GM21360 (cell line): ENCODE data around the gene GLP1R.

Source experiments
- ATAC-seq: cut with Tn5 transposase; IDR thresholded peaks from one replicate; pipeline ENCODE4 v1.9.1; 2021; ENCODE audit warnings: mild to moderate bottlenecking, moderate library complexity; ENCODE audit not compliant: unreplicated experiment

GLP1R gene

DNA sequence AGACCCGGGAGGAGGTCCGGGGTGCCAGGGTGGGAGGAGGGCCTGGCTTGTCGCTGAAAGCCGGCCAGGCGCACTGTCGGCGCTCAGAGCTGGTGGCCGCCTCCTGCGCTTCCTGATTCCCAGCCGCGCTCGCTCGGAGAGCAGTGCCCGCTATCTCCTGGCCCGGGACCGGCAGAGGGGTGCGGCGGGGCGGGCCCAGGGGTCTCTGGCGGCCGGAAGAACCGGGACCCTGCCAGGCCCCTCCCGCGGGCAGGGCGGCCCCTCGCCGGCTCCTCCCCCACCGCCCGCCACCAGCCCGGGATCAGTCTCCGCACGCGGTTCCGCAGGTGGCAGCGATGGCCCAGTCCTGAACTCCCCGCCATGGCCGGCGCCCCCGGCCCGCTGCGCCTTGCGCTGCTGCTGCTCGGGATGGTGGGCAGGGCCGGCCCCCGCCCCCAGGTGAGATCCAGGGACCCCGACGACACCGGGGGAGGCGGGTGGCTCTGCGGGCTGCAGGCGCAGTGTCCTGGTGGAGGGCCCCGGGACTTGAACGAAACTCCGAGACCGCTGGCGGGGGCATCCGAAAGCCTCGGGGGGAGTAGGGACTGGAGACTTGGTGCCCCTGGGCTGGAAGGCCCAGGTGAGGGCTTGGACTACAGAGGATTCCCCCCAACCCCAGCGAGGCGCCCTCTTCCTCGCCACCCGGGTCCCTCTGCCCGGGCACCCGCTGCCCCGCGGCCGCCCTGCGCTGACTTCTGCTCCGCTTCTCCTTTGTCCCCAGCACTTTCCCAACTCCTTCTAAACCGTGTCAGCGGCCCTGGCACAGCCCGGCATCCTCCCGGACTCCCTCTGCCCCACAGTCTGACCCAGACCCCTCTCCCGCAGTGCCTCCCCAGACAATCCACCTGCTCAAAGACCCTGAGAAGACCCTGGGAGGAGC lies at the start of gene GLP1R:
TSS of gene GLP1R (plus strand) at position 301 of the 919 bp plus-strand sequence. CDS start at position 361, 60 bp downstream.
- no peak for ATAC-seq

DNA sequence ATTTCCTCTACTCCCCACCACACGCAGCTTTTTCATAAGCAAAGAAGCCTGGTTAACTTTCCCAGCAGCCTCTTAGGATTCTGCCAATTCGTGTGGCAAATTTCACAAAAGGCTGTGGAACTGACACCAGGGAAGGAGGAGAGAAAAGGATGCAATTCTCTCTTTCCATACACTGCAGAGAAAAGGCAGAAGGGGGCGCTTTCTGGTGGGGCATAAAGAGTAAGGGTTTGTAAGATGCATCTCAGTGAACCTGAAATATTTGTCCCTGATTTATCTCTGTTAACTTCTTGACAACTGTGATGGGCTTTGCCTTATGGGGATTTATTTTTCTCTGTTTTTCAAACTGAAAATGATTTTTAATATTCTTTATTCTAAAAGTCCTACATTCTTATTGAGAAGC lies 45.5 kb upstream of the GLP1R start:
- ATAC-seq, result no peak

DNA sequence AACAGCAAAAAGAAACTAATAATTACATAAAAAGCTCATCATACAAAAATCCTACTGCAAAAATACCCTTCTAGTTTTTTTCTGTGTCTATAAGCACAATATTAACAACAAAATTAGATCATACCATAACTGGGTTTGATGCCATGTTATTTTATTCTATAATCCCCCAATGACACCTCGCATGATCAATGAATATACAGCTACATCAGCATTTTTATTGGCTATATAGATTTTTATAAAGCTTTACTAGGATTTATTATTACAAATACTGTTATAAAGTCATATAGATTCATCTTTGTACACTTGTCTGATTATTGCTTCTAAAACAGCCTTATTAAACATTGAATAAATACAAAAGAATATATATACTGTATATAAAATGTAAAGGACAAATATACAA lies 45.1 kb upstream of the GLP1R start:
- ATAC-seq, result no peak

DNA sequence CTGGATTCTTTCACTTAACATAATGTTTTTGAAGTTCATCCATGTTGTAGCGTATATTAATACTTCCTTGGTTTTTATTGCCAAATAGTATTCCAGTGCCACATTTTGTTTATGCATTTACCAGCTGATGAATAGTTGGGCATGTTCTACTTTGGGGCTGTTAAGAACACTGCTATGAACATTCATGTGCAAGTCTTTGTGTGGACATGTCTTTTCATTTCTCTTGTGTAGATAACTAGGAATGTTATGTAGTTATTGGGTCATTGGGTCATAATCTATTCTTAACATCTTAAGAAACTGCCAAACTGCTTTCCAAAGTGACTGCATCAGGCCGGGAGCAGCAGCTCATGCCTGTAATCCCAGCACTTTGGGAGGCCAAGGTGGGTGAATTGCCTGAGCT lies 43.8 kb upstream of the GLP1R start:
- ATAC-seq, result no peak

DNA sequence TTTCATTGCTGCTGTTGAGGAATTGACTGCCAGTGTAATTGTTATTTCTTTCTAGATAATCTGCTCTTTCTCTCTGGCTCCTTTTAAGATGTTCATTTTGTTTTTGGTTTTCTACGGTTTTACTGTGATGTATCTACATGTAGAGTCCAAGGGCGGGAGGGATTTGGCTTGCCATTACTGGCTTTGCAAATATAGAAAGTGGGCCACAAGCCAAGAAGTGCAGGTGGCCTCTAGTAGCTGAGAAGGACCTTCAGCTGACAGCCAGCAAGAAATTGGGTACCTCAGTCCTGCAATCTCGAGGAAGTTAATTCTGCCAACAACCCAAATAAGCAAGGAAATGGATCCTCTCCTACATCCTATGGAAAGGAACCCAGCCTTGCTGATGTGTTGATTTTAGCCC lies 42.8 kb upstream of the GLP1R start:
- no peak for ATAC-seq

DNA sequence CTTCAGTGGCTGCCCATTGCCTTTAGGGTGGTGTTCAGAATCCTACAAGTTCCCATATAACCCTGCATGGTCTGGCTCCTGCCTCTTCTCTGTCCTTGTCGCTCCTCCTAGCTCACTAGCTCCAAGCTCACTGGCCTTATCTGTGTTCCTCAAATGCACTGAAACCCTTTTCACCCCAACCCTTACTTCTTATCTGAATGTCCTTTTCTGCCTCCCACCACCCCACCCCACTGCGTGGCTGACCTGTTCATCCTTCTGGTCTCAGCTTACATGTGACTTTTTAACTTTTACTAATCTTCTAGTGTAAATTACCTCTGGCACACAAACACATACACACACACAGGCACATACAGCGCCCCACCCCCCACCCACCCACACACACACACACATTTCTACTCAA lies 41.0 kb upstream of the GLP1R start:
- ATAC-seq, result no peak

DNA sequence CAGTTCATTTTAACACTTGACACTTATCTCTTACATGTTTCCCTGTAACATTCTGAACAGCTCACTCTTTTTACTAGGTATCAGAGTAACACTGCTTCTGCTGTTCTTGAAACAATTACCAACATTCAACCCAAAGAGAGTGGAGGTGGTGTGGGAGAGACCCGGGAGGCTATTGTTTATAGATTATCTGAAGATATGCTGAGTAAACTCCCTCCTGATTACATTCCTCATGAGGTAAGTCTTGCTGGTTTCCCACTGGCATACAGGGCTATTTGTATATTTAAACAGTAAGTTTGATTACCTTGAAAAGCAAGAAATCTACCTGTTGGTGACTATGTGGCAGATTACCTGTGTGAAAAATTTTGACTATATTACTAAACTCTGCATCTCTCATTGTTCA lies 39.8 kb upstream of the GLP1R start:
- ATAC-seq, result no peak

DNA sequence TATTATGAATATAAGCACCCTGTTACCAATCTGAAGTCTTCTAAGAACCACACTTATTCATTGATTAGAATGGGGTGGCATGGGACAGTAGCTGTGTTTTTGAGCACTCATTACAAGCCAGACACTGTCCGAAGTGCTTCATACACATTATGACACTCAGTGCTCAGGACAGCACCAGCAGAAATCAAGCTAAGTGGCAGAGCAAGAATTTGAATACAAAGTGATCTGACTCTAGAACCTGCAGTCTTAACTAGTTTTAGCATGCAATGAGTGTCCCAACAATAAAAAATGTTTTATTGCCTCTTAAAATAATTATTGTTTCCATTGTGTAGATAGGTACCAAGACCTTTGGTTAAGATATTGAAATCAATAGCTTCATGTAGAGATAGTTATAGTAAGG lies 39.1 kb upstream of the GLP1R start:
- no peak for ATAC-seq

DNA sequence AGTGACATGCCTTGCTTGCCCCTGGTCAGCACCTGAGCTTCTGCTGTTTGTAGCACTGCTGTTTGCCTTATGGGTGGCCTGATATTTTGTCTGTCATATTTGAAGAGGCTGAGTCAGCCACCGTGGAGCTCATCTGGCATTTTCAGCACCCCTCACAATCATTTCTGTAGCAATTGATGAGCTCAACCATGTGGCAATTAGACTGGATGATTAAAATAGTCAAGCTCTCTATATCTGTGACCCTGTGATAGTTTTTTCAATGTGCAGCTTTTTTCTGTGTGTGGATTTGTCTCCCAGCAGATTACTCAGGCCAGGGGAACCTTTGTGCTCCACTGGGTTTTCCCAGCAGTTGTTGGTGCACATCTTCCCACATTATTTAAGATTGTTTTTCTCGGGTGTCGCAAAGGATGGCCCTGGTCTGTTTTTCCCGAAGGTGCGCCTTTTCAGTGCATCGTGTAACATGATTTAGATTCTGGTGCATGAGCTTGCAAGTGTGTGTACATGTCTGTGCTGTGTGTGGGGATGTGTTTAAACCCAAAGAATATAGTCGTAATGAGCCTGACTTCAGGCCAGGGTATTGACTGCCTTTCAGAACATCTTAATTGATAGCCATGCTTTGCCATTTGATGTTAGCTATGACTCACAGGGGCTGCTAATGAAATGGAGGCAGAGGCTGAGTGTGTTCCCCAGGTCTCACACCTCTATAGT lies 31.6 kb upstream of the GLP1R start:
- no peak for ATAC-seq

DNA sequence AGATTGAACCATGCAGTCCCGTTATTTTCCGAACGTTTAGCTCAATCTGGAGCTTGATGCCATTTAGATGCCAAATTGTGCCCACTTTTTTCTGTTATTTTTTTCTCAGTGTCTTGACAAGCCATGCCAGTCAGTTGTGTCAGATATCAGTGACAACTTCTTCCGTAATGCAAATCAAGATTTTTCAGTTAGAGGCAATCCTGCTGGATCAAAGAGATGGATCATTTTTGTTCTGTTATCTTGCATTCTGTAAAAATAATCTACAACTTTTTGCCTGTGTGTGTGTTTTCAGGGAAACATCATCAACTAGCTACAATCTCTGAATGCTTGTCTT lies 31.1 kb upstream of the GLP1R start:
- ATAC-seq, result no peak

DNA sequence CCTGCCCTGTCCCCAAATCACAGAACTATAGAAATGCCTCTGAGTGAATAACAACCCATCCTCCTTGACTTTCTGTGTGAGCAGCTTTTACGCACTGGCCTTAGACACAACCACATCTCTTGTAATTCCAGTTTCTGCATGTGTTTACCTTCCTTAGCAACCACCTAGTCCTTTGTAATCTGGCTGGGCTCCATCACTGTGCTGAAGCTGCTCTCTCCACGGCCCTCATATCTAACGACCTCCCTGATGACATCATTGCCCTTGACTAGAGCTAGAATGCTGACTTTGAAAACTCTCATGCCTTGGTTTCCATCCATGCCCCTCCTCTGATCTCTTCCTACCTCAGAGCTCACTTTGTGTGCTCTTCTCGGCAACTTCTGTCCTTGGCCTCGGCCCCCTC lies 30.5 kb upstream of the GLP1R start:
- ATAC-seq, result no peak

DNA sequence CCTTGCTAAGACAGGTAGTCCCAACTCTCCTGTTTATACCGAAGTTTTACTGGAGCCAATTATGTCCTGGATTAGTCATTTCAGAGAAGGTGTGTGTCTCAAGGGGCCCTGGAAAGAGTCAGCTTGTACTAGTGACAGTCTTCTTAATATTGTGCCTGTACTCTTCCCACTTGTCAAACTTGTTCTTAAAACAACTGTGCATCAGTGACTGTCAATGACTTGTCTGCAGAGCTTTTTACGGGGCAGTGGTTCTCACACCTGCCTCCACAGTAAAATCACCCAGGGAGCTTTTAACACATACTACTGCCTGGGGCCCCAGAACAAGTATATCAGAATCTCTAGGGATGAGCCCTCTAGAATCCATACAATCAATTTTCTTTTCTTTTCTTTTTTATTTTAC lies 28.4 kb upstream of the GLP1R start:
- no peak for ATAC-seq

DNA sequence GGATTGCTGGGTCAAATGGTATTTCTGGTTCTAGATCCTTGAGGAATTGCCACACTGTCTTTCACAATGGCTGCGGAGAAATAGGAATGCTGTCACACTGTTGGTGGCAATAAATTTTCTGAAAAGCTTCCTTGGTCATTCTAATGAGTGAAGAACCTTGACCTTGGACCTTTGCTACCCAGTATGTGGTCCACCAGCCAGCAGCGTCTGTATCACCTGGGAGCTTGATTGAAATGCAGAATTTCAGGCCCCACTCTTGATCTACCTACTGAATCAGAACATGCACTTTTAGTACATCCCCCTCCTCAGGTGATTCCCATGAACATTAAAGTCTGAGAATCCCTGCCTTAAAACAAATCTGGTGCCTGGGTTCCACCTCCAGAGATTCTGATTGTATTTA lies 27.5 kb upstream of the GLP1R start:
- ATAC-seq, result no peak

DNA sequence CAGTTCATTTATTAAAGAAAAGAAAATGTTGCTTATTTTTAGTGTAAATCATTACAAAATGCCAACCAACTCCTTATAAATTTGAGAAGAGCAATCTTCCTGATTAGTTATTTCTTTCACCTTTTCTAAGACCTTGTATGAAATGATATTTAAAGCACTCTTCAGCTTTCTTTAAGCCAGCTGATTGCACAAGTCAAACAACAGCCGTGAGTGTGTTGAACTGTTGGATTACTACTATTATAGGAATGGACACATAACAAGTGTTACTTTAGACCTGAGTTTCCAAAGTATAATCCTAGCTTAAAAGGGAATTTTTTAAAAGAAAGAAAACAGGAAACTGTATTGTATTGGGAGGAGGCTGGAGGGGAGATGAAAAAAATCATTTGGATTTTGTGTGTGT lies 26.8 kb upstream of the GLP1R start:
- no peak for ATAC-seq

DNA sequence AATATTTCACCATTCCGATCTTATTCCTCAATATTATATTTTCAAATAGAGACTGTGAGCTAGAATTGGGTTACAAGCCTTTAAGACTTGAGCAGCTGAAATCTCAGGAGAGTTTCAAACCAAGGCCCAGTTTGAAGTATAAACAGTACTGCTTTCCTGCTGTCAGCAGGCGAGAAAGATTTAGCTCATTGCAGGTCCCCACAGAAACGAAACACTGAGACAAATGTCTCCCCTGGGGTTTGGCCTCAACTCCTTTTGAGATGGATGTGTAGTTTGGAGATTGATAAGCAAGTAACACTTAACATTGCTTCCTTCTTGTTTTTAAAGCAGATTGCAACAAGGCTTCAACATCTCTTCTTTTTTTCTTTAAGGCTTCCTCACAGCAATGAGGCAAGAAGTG lies 22.4 kb upstream of the GLP1R start:
- no peak for ATAC-seq

DNA sequence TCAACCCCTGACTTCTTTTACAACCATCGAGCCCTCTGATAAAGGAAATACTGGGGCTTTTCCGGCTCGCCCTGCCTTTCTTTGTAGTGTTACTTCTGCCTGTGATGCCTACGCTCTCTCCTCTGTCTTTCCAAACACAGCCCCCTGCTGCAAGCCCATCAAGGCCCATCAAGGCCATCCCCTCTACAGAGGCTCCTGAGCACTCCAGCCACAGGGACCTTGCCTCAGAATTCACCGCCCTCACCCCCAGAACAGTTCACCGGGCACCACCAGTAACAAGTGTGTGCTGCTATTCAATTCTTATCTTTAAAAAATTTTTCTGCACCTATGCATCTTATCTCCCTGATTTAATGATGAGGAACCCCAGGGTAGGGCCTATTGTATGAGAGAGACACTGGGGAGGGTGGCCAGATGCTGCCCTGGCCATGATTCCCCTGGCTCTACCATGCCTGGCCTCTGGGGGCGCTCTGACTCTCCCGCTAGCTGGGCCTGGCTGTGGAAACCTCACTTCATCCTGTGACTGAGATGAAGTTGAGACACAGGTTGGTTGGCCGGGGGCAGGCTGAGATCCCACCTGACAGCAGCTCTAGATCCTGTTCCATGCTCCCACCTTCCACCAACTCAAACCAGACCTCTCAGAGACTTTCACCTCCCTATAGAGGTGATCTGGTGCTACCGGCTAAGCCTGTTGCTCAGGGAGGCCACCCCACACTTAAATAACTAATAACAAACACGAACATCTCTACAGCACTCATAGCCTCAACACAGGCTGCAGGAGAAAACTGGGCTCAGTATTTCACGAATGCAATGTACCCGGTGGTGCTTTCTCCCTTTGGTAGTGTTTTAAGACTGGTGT lies 19.2 kb upstream of the GLP1R start:
- ATAC-seq, result no peak

DNA sequence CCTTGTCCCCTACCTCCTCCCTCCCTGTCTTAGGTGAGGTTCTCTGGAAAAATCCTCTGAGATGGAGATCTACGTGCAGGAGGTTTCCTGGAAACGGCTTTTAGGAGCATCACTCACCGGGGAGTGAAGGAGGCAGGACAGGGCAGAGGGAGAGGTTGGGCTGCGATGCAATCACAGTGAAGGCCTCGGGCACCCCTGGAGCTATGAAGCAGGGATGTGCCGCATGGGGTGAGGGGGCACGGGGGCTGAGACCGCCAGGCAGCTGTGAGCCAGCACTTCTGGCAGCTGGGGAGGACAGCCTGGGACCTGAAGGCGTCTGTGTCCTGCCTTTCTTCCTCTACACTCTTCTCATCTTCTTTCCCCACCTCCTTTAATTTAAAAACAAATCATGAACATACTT lies 12.9 kb upstream of the GLP1R start:
- no peak for ATAC-seq

DNA sequence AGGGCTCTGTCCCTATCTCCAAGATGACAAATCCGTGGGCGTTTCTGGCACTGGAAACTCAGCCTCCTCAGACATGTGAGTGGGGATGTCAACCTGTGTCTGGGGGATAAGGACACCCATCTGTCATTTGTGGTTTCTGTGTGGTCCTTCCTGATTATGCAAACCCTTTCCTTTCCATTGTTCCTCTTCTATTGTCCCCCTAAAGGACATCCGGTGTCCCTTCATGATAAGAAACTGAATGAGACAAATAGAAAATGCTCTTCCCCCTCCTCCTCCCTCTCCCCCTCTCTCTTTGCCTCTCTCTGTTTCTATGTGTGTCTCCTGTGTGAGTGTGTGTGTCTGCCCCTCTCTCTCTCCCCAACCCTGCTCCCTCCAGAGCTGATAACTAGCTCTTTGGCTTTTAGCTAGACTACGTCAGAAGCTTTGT lies 11.5 kb upstream of the GLP1R start:
- ATAC-seq, result no peak

DNA sequence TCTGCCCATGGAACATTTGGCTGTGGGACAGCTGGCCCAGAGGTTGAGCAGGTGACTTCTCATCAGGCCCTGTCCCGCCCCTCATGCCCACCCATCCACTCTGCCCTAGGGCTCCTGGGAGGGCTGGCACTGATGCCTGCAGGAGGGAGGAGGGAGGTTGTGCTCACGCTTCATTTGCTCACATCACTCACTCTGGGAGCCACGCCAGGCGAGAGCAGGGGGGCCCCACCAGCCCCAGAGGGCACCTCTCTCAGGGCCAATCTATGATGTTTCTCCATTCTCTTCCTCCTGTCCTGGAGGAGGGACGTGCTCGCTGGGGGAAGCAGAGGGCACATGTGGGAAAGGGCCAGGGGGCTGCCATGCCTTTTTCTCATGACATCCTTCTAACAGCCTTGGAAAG lies 10.9 kb upstream of the GLP1R start:
- ATAC-seq, result no peak

DNA sequence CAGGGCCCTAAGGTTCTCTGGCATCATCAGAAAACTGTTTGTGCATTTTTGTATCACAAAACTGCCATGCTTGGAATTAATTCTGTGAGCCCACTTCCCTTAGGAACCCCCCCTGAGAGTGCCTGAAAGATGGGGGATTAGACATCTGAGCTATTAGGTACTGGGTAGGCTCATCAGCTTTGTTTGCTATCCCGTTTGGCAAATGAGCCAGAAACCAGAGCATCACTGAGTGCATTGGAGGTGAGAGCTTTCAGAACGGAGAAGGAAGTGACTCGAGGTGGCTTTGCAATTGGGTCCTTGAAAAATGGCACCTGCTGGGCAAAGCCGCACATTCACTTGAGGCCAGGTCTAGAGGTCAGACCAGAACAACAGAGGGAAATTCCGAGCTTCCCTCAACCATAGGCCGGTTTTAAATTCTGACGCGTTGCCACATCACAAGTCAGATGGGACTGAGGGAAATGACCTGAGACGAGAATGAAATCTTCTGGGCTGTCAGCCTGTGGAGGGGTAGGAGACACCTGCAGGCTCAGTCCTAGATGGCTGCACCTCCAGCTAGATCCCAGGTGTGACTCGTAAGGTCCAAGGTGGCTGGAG lies 8.4 kb upstream of the GLP1R start:
- ATAC-seq, result no peak

DNA sequence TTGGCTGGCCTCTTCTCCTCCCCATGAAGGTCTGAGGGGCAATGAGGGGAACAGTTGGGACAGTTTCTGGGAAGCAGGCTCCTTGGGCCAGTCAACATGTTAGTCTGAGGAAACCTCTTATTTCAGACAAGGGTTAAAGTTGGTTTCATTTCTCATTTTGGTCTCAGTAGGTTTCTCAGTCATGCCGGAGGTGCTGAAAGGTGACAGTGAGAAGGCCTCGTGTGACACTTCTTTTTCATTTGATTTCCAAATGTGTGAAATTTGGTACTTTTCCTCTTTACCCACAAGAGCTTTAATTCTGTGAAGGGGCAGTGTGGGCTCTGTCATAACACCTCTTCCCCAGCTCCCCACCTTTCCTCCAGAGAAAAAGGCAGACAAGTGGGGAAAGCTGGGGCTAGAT lies 7.5 kb upstream of the GLP1R start:
- ATAC-seq, result no peak
